Measurements from ENCODE around the gene FLAD1.

- TF ChIP-seq JUNB (IDR thresholded peaks at IDR 0.05; ENCODE audit: unreplicated experiment) (no peak), CTCF (conservative IDR thresholded peaks at IDR 0.05; ENCODE audit: low read depth in 2 of 2) (no peak), POLR2AphosphoS5 (IDR thresholded peaks at IDR 0.05; ENCODE audit: low read depth) (no peak), EZH2 (IDR thresholded peaks at IDR 0.05; ENCODE audit: low read depth, unreplicated experiment) (no peak), REST (IDR thresholded peaks at IDR 0.05; ENCODE audit: unreplicated experiment) (no peak), EZH2phosphoT487 (IDR thresholded peaks at IDR 0.05; ENCODE audit: unreplicated experiment) (no peak), ZNF114 (CRISPR knock-in tag; IDR thresholded peaks at IDR 0.05) (no peak)
Measured at GRCh38 chr1:154958036-154958435, 25.1 kb upstream of the FLAD1 start.

All from GM23338 (cell line).